Measurements from ENCODE around the gene PDLIM7. TPM values are rescaled to one million over a fixed set of nuclear protein-coding genes. Genes with fewer than 3 reads are reported as not detected.
"Not testable (repeated sequence)": the region's sequence is repeated elsewhere in the genome, so short reads cannot be mapped to it uniquely, and the experiment has no call there.

The PDLIM7 gene
- polyA plus RNA-seq, 1 experiment = 195 TPM

DNA sequence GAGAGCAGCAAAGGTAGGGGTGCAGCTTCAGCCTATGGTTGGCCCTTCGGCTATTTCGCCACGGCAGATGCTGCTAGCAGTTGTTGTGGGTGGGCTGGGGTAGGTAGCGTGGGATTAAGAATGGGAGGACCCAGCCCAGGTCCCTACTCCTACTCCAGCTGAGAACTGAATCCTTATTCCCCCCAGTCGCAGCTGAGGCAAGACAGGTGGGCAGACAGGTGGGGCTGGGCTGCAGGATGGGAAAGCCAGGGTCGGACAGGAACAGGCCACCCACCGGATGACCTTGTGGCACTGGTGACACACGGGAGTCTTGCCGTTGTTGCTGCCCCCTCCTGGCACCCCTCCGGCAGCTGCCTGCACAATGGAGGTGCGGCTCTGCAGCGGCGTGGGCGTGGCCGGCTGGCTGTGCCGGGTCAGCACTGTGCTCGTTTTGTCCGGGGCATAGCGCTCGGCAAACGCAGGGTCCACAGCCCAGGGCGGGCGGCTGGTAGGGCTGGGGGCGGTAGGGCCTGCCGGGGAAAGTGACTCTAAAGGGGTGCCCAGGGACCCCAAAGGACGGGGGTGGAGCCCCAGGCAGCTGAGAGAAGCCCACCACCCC lies 8.2 kb downstream of the PDLIM7 start:
- ChIA-PET CTCF (interaction anchor here (0.6 to 2.1 kb wide), 2 partner anchors 12 to 35 kb away, joined by 3 to 9 read pairs; no protein-coding TSS in a partner anchor), POLR2A (interaction anchor here (0.6 to 12.1 kb wide), 3 partner anchors 6 to 177 kb away, joined by 3 to 230 read pairs (median 42); partner anchors contain the start of genes DBN1 and PDLIM7)
- no peak overlapping the region for H3K27ac ChIP-seq (ENCODE audit: low read depth, low read length)
- no peaks in the 10 kb centered on the region for H3K27me3 ChIP-seq (ENCODE audit: control insufficient read depth, insufficient read depth, low read length)
- no peaks in the 10 kb centered on the region; the same call in 1 of the 2 replicates for H3K9me3 ChIP-seq (ENCODE audit: control insufficient read depth, insufficient read depth, low read length)
- TF ChIP-seq, protein P1, sequence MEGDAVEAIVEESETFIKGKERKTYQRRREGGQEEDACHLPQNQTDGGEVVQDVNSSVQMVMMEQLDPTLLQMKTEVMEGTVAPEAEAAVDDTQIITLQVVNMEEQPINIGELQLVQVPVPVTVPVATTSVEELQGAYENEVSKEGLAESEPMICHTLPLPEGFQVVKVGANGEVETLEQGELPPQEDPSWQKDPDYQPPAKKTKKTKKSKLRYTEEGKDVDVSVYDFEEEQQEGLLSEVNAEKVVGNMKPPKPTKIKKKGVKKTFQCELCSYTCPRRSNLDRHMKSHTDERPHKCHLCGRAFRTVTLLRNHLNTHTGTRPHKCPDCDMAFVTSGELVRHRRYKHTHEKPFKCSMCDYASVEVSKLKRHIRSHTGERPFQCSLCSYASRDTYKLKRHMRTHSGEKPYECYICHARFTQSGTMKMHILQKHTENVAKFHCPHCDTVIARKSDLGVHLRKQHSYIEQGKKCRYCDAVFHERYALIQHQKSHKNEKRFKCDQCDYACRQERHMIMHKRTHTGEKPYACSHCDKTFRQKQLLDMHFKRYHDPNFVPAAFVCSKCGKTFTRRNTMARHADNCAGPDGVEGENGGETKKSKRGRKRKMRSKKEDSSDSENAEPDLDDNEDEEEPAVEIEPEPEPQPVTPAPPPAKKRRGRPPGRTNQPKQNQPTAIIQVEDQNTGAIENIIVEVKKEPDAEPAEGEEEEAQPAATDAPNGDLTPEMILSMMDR (IDR thresholded peaks at IDR 0.05; ENCODE audit: low read depth, low read length) = no peak
- H3K4me3 ChIP-seq (ENCODE audit: low read depth, low read length) = no peak overlapping the region
- no peak for DNase-seq (ENCODE audit: low read depth, low spot score)

DNA sequence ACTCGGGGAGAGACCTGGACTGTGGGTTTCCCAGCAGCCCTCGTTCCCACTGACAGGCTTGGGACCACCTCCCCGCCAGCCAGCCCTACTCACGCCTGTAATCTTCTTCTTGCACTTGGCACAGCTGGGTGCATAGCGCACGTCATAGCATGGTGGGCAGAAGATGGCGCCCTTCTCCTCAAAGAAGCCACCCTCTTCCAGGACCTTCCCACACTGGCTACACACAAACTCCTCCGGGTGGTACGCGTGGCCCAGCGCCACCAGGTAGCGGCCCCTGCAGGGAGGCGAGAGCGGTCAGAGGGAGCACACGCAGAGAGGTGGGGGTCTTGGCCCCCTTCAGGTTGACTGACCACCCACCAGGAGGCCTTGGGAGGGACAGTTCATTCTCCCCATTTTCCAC lies 9.4 kb downstream of the PDLIM7 start:
- ChIA-PET CTCF (interaction anchor here (2.1 kb wide), 1 partner anchor 13 kb away, joined by 9 read pairs; no protein-coding TSS in a partner anchor), POLR2A (interaction anchor here (6.2 to 12.1 kb wide), 2 partner anchors 8 to 11 kb away, joined by 42 to 230 read pairs; partner anchors contain the start of genes DBN1 and PDLIM7)
- H3K9me3 ChIP-seq (ENCODE audit: control insufficient read depth, insufficient read depth, low read length) = no peaks in the 10 kb centered on the region; the same call in 1 of the 2 replicates
- no peak overlapping the region for H3K4me3 ChIP-seq (ENCODE audit: low read depth, low read length)
- no peaks in the 10 kb centered on the region for H3K27me3 ChIP-seq (ENCODE audit: control insufficient read depth, insufficient read depth, low read length)
- DNase-seq (ENCODE audit: low read depth, low spot score) = no peak
- H3K27ac ChIP-seq (ENCODE audit: low read depth, low read length) = no peak overlapping the region
- TF ChIP-seq, protein P1 (IDR thresholded peaks at IDR 0.05; ENCODE audit: low read depth, low read length) = no peak

GRCh38 chr5:177487144-177487543 lies 10.3 kb downstream of the PDLIM7 start:
- H3K9me3 ChIP-seq (ENCODE audit: control insufficient read depth, insufficient read depth, low read length) = no peaks in the 10 kb centered on the region; the same call in 1 of the 2 replicates
- peak overlapping the region; percentile 21 for H3K27ac ChIP-seq (ENCODE audit: low read depth, low read length)
- TF ChIP-seq, protein P1 (IDR thresholded peaks at IDR 0.05; ENCODE audit: low read depth, low read length) = no peak
- ChIA-PET POLR2A (interaction anchor here (1.7 to 12.1 kb wide), 3 partner anchors 9 to 20 kb away, joined by 10 to 230 read pairs (median 42); partner anchors contain the start of genes DBN1 and PDLIM7), CTCF (interaction anchor here (2.1 kb wide), 1 partner anchor 14 kb away, joined by 9 read pairs; no protein-coding TSS in a partner anchor)
- H3K27me3 ChIP-seq (ENCODE audit: control insufficient read depth, insufficient read depth, low read length) = no peaks in the 10 kb centered on the region
- DNase-seq (ENCODE audit: low read depth, low spot score) = no peak
- no peak overlapping the region for H3K4me3 ChIP-seq (ENCODE audit: low read depth, low read length)

- H3K9me3 ChIP-seq (ENCODE audit: control insufficient read depth, insufficient read depth, low read length) = no peaks in the 10 kb centered on the region; the same call in 1 of the 2 replicates
- H3K27ac ChIP-seq (ENCODE audit: low read depth, low read length) = no peak overlapping the region
- no peak overlapping the region for H3K4me3 ChIP-seq (ENCODE audit: low read depth, low read length)
- TF ChIP-seq, protein P1 (IDR thresholded peaks at IDR 0.05; ENCODE audit: low read depth, low read length) = no peak
- DNase-seq (ENCODE audit: low read depth, low spot score) = no peak
- H3K27me3 ChIP-seq (ENCODE audit: control insufficient read depth, insufficient read depth, low read length) = no peaks in the 10 kb centered on the region
- ChIA-PET CTCF (no interaction called here), POLR2A (interaction anchor here (1.7 to 12.1 kb wide), 3 partner anchors 9 to 21 kb away, joined by 10 to 230 read pairs (median 42); partner anchors contain the start of genes DBN1 and PDLIM7)
Observed at GRCh38 chr5:177486256-177486655, 11.1 kb downstream of the PDLIM7 start.

GRCh38 chr5:177485753-177486152 lies 11.7 kb downstream of the PDLIM7 start:
- not testable (repeated sequence) for DNase-seq (ENCODE audit: low read depth, low spot score); H3K9me3 ChIP-seq (ENCODE audit: control insufficient read depth, insufficient read depth, low read length); H3K4me3 ChIP-seq (ENCODE audit: low read depth, low read length); H3K27ac ChIP-seq (ENCODE audit: low read depth, low read length); H3K27me3 ChIP-seq (ENCODE audit: control insufficient read depth, insufficient read depth, low read length)
- ChIA-PET POLR2A (interaction anchor here (1.3 to 6.2 kb wide), 4 partner anchors 9 to 21 kb away, joined by 4 to 42 read pairs (median 8); partner anchors contain the start of gene PDLIM7), CTCF (interaction anchor here (0.7 kb wide), 1 partner anchor 14 kb away, joined by 3 read pairs; no protein-coding TSS in a partner anchor)

All from AG04450 (cell line).